Ascending aorta (tissue), 2 donors: Measurements from ENCODE around the gene DIO3. TPM values are rescaled to one million over a fixed set of nuclear protein-coding genes. Genes with fewer than 3 reads are reported as not detected.

Experiments used
- DNase-seq, 2 donors: peaks; one replicate each; pipeline ENCODE4 v3.0.0-alpha.2; 2019; ENCODE audit warnings: low spot score in 2 of 2
- H3K27ac ChIP-seq, 2 donors: fragments of 200-600 bp; sonication (generic); one replicate each; pipeline ENCODE4 v1.5.1; 2016 to 2017; ENCODE audit warnings: mild to moderate bottlenecking in 1 of 2
- H3K27me3 ChIP-seq: fragments of 200-600 bp; sonication (generic); one replicate; pipeline ENCODE4 v1.5.1; 2017
- H3K36me3 ChIP-seq, 2 donors: fragments of 200-600 bp; sonication (generic); one replicate each; pipeline ENCODE4 v1.5.1; 2016
- H3K4me1 ChIP-seq, 2 donors: fragments of 200-600 bp; sonication (generic); one replicate each; pipeline ENCODE4 v1.5.1; 2016 to 2017; ENCODE audit warnings: mild to moderate bottlenecking in 1 of 2
- H3K4me3 ChIP-seq, 2 donors: fragments of 200-600 bp; sonication (generic); one replicate each; pipeline ENCODE4 v1.5.1; 2016 to 2017; ENCODE audit warnings: mild to moderate bottlenecking in 1 of 2
- H3K9me3 ChIP-seq, 2 donors: fragments of 200-600 bp; sonication (generic); one replicate each; pipeline ENCODE4 v1.5.1; 2016
- intact Hi-C: fragments of 100-400 bp; cut with DNase I; formaldehyde crosslinking; loops from one replicate; pipeline ENCODE4 v1.15.1; 2023
- total RNA-seq: library from RNA; depleted of rRNA; stranded (reverse); fragments of >200 nt; gene quantifications from one replicate; pipeline ENCODE4 v1.1.0, GENCODE V29; 2016
- TF ChIP-seq, protein P1 (sequence below), 3 experiments: fragments of 200-600 bp in 2 of 3; fragments of 450-650 bp in 1 of 3; sonication (generic) in 2 of 3; IDR thresholded peaks; one replicate each; pipeline ENCODE4 v1.5.1; 2016 to 2019; ENCODE audit warnings: antibody characterized with exemption in 3 of 3, mild to moderate bottlenecking in 1 of 3, moderate library complexity in 1 of 3

Gene DIO3
- not detected for total RNA-seq

DNA sequence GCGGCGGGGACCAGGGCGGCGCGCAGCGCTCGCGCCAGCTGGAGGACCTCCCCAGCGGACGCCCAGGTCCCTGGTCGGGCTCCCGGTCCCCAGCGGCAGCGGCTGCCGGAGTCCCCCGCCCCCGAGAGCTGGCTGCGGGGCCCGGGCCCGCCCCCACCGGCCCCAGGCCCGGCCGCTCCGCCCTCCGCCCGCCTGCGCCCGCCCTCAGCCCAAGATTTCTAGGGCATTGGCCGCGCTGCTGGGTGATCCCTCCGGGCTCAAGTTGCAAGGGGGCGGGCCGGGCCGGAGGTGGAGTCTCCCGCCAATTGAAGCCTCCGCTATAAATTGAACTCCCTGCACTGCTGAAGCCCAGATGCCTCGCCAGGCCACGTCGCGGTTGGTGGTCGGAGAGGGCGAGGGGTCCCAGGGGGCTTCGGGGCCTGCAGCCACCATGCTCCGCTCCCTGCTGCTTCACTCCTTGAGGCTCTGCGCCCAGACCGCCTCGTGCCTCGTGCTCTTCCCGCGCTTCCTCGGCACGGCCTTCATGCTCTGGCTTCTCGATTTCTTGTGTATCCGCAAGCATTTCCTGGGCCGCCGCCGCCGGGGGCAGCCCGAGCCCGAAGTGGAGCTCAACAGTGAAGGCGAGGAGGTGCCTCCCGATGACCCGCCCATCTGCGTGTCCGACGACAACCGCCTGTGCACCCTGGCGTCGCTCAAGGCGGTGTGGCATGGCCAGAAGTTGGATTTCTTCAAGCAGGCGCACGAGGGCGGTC is at the start of gene DIO3:
TSS of gene DIO3 (plus strand) at position 351 of the 752 bp plus-strand sequence.
- Histone ChIP-seq H3K4me3 (peak within 1 kb of the TSS in 1 of 2 donors; percentile 5), H3K27ac (no peak within 1 kb of the TSS), H3K27me3 (peaks cover 25% of the 10 kb centered on the region), H3K4me1 (no peaks in the 10 kb centered on the region), H3K36me3 (no peaks in the 10 kb centered on the region), H3K9me3 (no peaks in the 10 kb centered on the region)
- TF ChIP-seq, protein P1, sequence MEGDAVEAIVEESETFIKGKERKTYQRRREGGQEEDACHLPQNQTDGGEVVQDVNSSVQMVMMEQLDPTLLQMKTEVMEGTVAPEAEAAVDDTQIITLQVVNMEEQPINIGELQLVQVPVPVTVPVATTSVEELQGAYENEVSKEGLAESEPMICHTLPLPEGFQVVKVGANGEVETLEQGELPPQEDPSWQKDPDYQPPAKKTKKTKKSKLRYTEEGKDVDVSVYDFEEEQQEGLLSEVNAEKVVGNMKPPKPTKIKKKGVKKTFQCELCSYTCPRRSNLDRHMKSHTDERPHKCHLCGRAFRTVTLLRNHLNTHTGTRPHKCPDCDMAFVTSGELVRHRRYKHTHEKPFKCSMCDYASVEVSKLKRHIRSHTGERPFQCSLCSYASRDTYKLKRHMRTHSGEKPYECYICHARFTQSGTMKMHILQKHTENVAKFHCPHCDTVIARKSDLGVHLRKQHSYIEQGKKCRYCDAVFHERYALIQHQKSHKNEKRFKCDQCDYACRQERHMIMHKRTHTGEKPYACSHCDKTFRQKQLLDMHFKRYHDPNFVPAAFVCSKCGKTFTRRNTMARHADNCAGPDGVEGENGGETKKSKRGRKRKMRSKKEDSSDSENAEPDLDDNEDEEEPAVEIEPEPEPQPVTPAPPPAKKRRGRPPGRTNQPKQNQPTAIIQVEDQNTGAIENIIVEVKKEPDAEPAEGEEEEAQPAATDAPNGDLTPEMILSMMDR (IDR thresholded peaks at IDR 0.05) = no peak
- DNase-seq = no peak
- intact Hi-C loops = no loop called here

DNA sequence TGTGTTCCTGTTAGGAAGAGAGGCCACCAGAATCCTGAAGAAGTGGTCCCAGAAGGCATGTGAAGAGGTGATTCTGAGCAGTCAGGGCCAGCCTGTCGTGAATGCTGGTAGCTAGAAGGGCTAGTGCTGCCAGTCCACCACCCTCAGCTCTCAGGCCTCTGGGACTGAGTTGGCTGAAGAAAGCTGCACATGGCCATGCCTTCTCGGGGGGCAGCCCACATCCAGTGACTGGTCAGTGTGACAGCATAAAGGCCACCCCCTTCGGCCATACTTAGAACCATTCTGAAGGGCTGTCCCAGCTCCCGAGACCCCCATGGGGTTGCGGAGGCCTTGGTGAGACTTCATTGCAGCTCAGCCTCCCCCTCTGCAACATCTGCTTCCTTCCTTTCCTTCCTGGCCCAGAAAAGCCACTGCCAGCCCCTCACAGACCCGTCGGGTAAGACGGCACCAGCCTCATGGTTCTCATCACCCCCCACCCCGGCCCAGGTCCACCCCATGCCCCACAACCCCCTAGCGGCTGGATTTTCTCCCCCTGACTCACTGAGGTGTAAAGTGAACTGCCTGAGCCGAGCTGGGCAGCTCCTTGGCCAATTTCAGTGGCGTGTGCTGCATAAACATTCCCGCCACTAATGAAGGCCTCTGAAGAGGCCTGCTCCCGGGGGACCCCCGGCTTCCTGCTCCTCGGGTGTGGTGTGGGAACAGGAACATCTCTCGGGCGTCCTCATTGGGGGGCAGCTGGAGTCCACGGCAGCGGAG is 49.5 kb upstream of the DIO3 start:
- TF ChIP-seq, protein P1 (IDR thresholded peaks at IDR 0.05) = no peak
- H3K4me1 ChIP-seq = no peaks in the 10 kb centered on the region
- intact Hi-C loops = no loop called here
- no peak for DNase-seq
- no peak overlapping the region for H3K4me3 ChIP-seq
- H3K36me3 ChIP-seq = no peaks in the 10 kb centered on the region
- peaks cover 0 to 2% of the 10 kb centered on the region in 2 donors for H3K9me3 ChIP-seq
- H3K27ac ChIP-seq = no peak overlapping the region
- H3K27me3 ChIP-seq = no peaks in the 10 kb centered on the region

DNA sequence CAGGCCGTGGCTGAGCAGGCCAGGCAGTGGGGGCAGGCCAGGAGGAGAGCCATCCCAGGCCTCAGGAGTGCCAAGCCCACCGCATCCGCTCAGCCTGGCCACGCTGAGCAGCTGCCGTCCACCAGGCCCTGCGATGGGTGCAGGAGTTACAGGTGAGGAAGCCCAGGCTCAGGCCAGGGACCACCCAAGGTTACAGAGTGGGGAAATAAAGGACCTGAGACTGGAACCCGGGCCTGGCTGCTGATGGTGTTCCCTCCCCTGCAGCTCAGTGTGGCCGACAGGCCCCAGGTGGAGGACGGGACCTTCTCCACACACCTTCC is 49.0 kb upstream of the DIO3 start:
- H3K4me1 ChIP-seq = no peaks in the 10 kb centered on the region
- H3K36me3 ChIP-seq = no peaks in the 10 kb centered on the region
- H3K27me3 ChIP-seq = no peaks in the 10 kb centered on the region
- TF ChIP-seq, protein P1 (IDR thresholded peaks at IDR 0.05) = no peak
- H3K4me3 ChIP-seq = no peak overlapping the region
- no peak overlapping the region for H3K27ac ChIP-seq
- intact Hi-C loops = no loop called here
- peaks cover 0 to 2% of the 10 kb centered on the region in 2 donors for H3K9me3 ChIP-seq
- no peak for DNase-seq

DNA sequence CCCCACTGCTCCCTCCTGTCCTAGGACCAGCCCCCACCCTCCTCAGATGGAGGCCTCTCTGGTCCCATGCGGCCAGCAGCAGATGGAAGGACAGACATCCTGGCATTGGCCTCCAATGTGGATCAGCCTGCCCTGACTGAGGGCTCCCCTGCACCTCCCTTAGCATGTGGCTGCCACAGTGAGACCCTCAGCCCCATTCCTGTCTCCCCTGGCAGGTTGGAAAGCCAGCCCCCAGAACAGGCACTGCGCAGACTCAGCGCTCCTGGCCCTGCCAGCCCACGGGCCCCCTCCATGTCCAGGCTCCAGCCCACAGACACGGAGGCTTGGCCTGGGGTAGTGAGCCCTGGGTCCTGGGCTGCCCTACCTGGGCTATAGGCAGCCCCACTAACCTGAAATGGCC is 47.2 kb upstream of the DIO3 start:
- Histone ChIP-seq H3K27ac (no peak overlapping the region), H3K9me3 (peaks cover 0 to 2% of the 10 kb centered on the region in 2 donors), H3K27me3 (no peaks in the 10 kb centered on the region), H3K4me3 (no peak overlapping the region), H3K4me1 (no peaks in the 10 kb centered on the region), H3K36me3 (no peaks in the 10 kb centered on the region)
- intact Hi-C loops = no loop called here
- DNase-seq = no peak
- TF ChIP-seq, protein P1 (IDR thresholded peaks at IDR 0.05) = no peak

DNA sequence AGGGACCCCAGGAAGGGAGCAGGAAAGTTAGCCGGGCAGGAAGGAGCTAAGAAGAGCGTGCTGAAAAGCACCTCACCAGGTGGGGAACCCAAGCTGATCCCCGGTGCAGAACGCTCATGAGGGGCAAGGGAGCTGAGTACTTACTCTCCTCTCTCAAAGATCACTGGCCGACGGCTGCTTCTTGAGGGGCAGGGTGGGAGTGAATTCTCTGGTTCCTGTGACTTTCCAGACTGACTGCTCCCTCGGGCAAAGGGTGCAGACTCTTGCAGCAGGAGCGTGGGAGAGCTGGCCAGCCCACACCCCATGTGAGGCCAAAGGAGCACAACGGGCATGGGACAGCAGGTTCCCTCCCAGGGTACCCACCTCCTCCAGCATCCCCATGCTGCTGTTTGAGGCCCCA is 44.9 kb upstream of the DIO3 start:
- H3K36me3 ChIP-seq = no peaks in the 10 kb centered on the region
- intact Hi-C loops = no loop called here
- TF ChIP-seq, protein P1 (IDR thresholded peaks at IDR 0.05) = no peak
- no peaks in the 10 kb centered on the region for H3K27me3 ChIP-seq
- H3K9me3 ChIP-seq = peaks cover 0 to 2% of the 10 kb centered on the region in 2 donors
- no peak overlapping the region for H3K4me3 ChIP-seq
- no peak overlapping the region for H3K27ac ChIP-seq
- H3K4me1 ChIP-seq = peaks cover 0 to 2% of the 10 kb centered on the region in 2 donors
- DNase-seq = no peak
